PFSK-1 (cell line): Measurements from ENCODE around the gene B3GALT2.

Experiments used
- FOXP2 ChIP-seq: optimal IDR thresholded peaks from 2 replicates; pipeline ENCODE3; 2011; ENCODE audit warnings: borderline replicate concordance, control low read depth, inconsistent platforms; ENCODE audit not compliant: insufficient read depth; ENCODE audit errors: extremely low read length, extremely low read depth
- POLR2AphosphoS5 ChIP-seq: IDR thresholded peaks from 2 replicates; pipeline ENCODE4 v1.6.1; 2012; ENCODE audit warnings: low read depth, mild to moderate bottlenecking, control low read depth, low read length, moderate library complexity
- REST ChIP-seq, 2 experiments: IDR thresholded peaks; 2 replicates each; pipeline versions ENCODE4 v1.6.1 to v1.8.0; 2011 to 2012; ENCODE audit warnings: low read depth in 2 of 2, low read length in 2 of 2, control low read depth in 1 of 2, inconsistent platforms in 1 of 2, mild to moderate bottlenecking in 1 of 2, moderate library complexity in 1 of 2; ENCODE audit not compliant: insufficient read depth in 1 of 2
- SIN3A ChIP-seq: IDR thresholded peaks from 2 replicates; pipeline ENCODE4 v1.6.1; 2012; ENCODE audit warnings: mild to moderate bottlenecking, low read length, moderate library complexity, borderline replicate concordance; ENCODE audit not compliant: insufficient read depth
- TAF1 ChIP-seq: IDR thresholded peaks from 2 replicates; pipeline ENCODE4 v1.6.1; 2012; ENCODE audit warnings: low read length, control low read depth, borderline replicate concordance; ENCODE audit not compliant: insufficient read depth

B3GALT2 gene

GRCh38 chr1:193219391-193219790 lies 33.0 kb upstream of the B3GALT2 start:
- no peak for TF ChIP-seq TAF1
- TF ChIP-seq FOXP2 = no peak

- TF ChIP-seq FOXP2 (no peak), POLR2AphosphoS5 (no peak), TAF1 (no peak), REST (IDR thresholded peaks at IDR 0.05; ENCODE audit: insufficient read depth in 1 of 2, low read depth in 2 of 2, low read length in 2 of 2) (no peak), SIN3A (no peak)
These were observed 30.5 kb upstream of the B3GALT2 start for GRCh38 chr1:193216920-193217319.

GRCh38 chr1:193213998-193214397 lies 27.6 kb upstream of the B3GALT2 start:
- TF ChIP-seq SIN3A (no peak), FOXP2 (no peak), POLR2AphosphoS5 (no peak), TAF1 (no peak), REST (IDR thresholded peaks at IDR 0.05; ENCODE audit: insufficient read depth in 1 of 2, low read depth in 2 of 2, low read length in 2 of 2) (no peak)

GRCh38 chr1:193212637-193213036 lies 26.2 kb upstream of the B3GALT2 start:
- no peak for TF ChIP-seq TAF1
- no peak for TF ChIP-seq REST (IDR thresholded peaks at IDR 0.05; ENCODE audit: insufficient read depth in 1 of 2, low read depth in 2 of 2, low read length in 2 of 2)
- TF ChIP-seq FOXP2 = no peak
- no peak for TF ChIP-seq POLR2AphosphoS5
- no peak for TF ChIP-seq SIN3A

GRCh38 chr1:193211539-193211938 lies 25.1 kb upstream of the B3GALT2 start:
- TF ChIP-seq POLR2AphosphoS5 = no peak
- TF ChIP-seq SIN3A = no peak
- TF ChIP-seq TAF1 = no peak
- TF ChIP-seq REST (IDR thresholded peaks at IDR 0.05; ENCODE audit: insufficient read depth in 1 of 2, low read depth in 2 of 2, low read length in 2 of 2) = no peak
- TF ChIP-seq FOXP2 = no peak
